K562 (cell line): ENCODE measurements around the gene BBOX1. TPM values are rescaled to one million over a fixed set of nuclear protein-coding genes. Genes with fewer than 3 reads are reported as not detected.

Experiments used
- ATAC-seq: fragments of 200-7000 bp; cut with Tn5 transposase; 3 replicates; pipeline ENCODE4 v1.9.1; 2020; ENCODE audit warnings: moderate library complexity
- BruUV-seq: library from RNA; stranded (reverse); fragments of 400-500 nt; replicated peaks from 2 replicates; lab custom pipeline; 2021; lab: Mats Ljungman, UMichigan
- CTCF ChIA-PET: fragments of 300-600 bp; formaldehyde crosslinking; extraction: SDS; loops from one replicate; lab custom pipeline; 2021; ENCODE audit warnings: low intra/inter-chr PET ratio; lab: Yijun Ruan, JAX
- POLR2A ChIA-PET: fragments of 300-600, 350-650 bp; sonication (Branson Sonifier 250); formaldehyde crosslinking; extraction: SDS; loops from one replicate; lab custom pipeline; 2021; ENCODE audit warnings: antibody characterized with exemption, inconsistent platforms; lab: Yijun Ruan, JAX
- DNase-seq, 4 experiments: peaks; one replicate each; pipeline versions ENCODE4 v3.0.0 to v3.0.0-alpha.2; 2011 to 2018; ENCODE audit warnings: low spot score in 3 of 4, mixed read lengths in 3 of 4; ENCODE audit errors: extremely low read depth in 1 of 4
- FAIRE-seq: peaks from 2 replicates; lab custom pipeline; 2011; peaks lifted over from hg19 to GRCh38; lab: Jason Lieb, UNC
- H2AFZ ChIP-seq: 2 replicates; pipeline ENCODE4 v1.6.0; 2011; ENCODE audit warnings: low read depth, low read length, control low read depth, inconsistent platforms
- H3K27ac ChIP-seq: fragments of 200-600 bp; 3 replicates; pipeline ENCODE4 v1.8.0; 2011; ENCODE audit warnings: low read depth, mild to moderate bottlenecking, control low read depth, inconsistent platforms, low read length, moderate library complexity, mixed read lengths; ENCODE audit errors: extremely low read depth
- H3K27me3 ChIP-seq, 2 experiments: fragments of 300-600 bp in 1 of 2; 2 replicates in 1 of 2; 3 replicates in 1 of 2; pipeline versions ENCODE4 v1.6.0 to v1.8.0; 2011; ENCODE audit warnings: inconsistent platforms in 2 of 2, low read length in 2 of 2, mild to moderate bottlenecking in 1 of 2, mixed read lengths in 1 of 2, moderate library complexity in 1 of 2; ENCODE audit not compliant: control insufficient read depth in 2 of 2, insufficient read depth in 2 of 2
- H3K36me3 ChIP-seq: fragments of 300-600 bp; 3 replicates; pipeline ENCODE4 v1.8.0; 2011; ENCODE audit warnings: mild to moderate bottlenecking, low read length, inconsistent platforms; ENCODE audit not compliant: control insufficient read depth, insufficient read depth
- H3K4me1 ChIP-seq, 2 experiments: fragments of 200-600 bp in 1 of 2; replicated peaks in 1 of 2; 2 replicates in 1 of 2; 3 replicates in 1 of 2; pipeline versions ENCODE4 v1.5.1 to v1.8.0; 2011; ENCODE audit warnings: inconsistent platforms in 2 of 2, low read length in 2 of 2, mild to moderate bottlenecking in 1 of 2, mixed read lengths in 1 of 2, moderate library complexity in 1 of 2; ENCODE audit not compliant: control insufficient read depth in 2 of 2, insufficient read depth in 2 of 2
- H3K4me2 ChIP-seq: 2 replicates; pipeline ENCODE4 v1.6.1; 2011; ENCODE audit warnings: low read length, control low read depth, inconsistent platforms, mixed read lengths; ENCODE audit not compliant: insufficient read depth
- H3K4me3 ChIP-seq: fragments of 200-600 bp; sonication (generic), shearing (Covaris generic); 2 replicates; pipeline ENCODE4 v1.5.1; 2016; ENCODE audit warnings: control low read depth, inconsistent platforms
- H3K79me2 ChIP-seq: fragments of 200-600 bp; 3 replicates; pipeline ENCODE4 v1.8.0; 2011; ENCODE audit warnings: low read length, inconsistent platforms; ENCODE audit not compliant: control insufficient read depth, insufficient read depth
- H3K9ac ChIP-seq, 2 experiments: 2 replicates each; pipeline versions ENCODE4 v1.6.0 to v1.6.1; 2011; ENCODE audit warnings: low read depth in 2 of 2, low read length in 2 of 2, control low read depth in 1 of 2, inconsistent platforms in 1 of 2, mild to moderate bottlenecking in 1 of 2, mixed read lengths in 1 of 2; ENCODE audit not compliant: insufficient read depth in 1 of 2
- H3K9me1 ChIP-seq: one replicate; pipeline ENCODE4 v1.6.0; 2011; ENCODE audit warnings: inconsistent platforms, mild to moderate bottlenecking, low read length, moderate library complexity; ENCODE audit not compliant: control insufficient read depth, insufficient read depth
- H3K9me3 ChIP-seq: replicated peaks from 2 replicates; pipeline ENCODE4 v1.5.1; 2011; ENCODE audit warnings: low read depth, low read length, inconsistent platforms; ENCODE audit not compliant: control insufficient read depth, insufficient read depth
- H4K20me1 ChIP-seq: replicated peaks from 2 replicates; pipeline ENCODE4 v1.6.1; 2011; ENCODE audit warnings: low read length, inconsistent platforms, mixed read lengths; ENCODE audit not compliant: control insufficient read depth, insufficient read depth
- BCL6 ChIP-seq: fragments of 250-450 bp; sonication (Bioruptor Pico); IDR thresholded peaks from 2 replicates; pipeline ENCODE4 v1.4.0; 2020
- CHCHD3 ChIP-seq: fragments of 250-450 bp; sonication (Bioruptor Pico); IDR thresholded peaks from 2 replicates; pipeline ENCODE4 v2.1.2; 2022; ENCODE audit warnings: mild to moderate bottlenecking
- CHD2 ChIP-seq: IDR thresholded peaks from 2 replicates; pipeline ENCODE4 v1.6.1; 2011; ENCODE audit warnings: low read depth, low read length
- DNMT1 ChIP-seq: fragments of 450-650 bp; IDR thresholded peaks from 2 replicates; pipeline ENCODE4 v1.6.1; 2016; ENCODE audit warnings: antibody characterized with exemption, mild to moderate bottlenecking
- HDGF ChIP-seq: fragments of 450-650 bp; IDR thresholded peaks from 2 replicates; pipeline ENCODE4 v1.6.1; 2016
- MYBL2 ChIP-seq, 2 experiments: fragments of 450-650 bp in 1 of 2; sonication (generic) in 1 of 2; formaldehyde crosslinking in 1 of 2; IDR thresholded peaks; 2 replicates each; pipeline versions ENCODE4 v1.6.1 to v1.8.1; 2017 to 2022; ENCODE audit warnings: borderline replicate concordance in 1 of 2, inconsistent platforms in 1 of 2, low read depth in 1 of 2, mild to moderate bottlenecking in 1 of 2, missing genetic modification reagents in 1 of 2, moderate library complexity in 1 of 2
- PHB2 ChIP-seq: fragments of 450-650 bp; IDR thresholded peaks from 2 replicates; pipeline ENCODE4 v1.6.1; 2017; ENCODE audit warnings: low read depth
- SP1 ChIP-seq: sonication (generic); formaldehyde crosslinking; IDR thresholded peaks from 2 replicates; pipeline ENCODE4 v1.8.1; 2022; ENCODE audit warnings: mild to moderate bottlenecking, missing genetic modification reagents
- SRSF1 ChIP-seq: fragments of 200-400 bp; formaldehyde crosslinking; IDR thresholded peaks from 2 replicates; pipeline ENCODE4 v1.6.1; 2017; ENCODE audit warnings: mild to moderate bottlenecking, low read depth, low read length, moderate library complexity
- TAF9B ChIP-seq: fragments of 450-650 bp; IDR thresholded peaks from 2 replicates; pipeline ENCODE4 v1.6.1; 2018; ENCODE audit warnings: mild to moderate bottlenecking; ENCODE audit not compliant: partially characterized antibody
- TEAD4 ChIP-seq, 2 experiments: sonication (generic) in 1 of 2; formaldehyde crosslinking in 1 of 2; IDR thresholded peaks; 2 replicates each; pipeline versions ENCODE4 v1.6.1 to v1.8.0; 2012 to 2022; ENCODE audit warnings: borderline replicate concordance in 1 of 2, inconsistent platforms in 1 of 2, low read length in 1 of 2, mild to moderate bottlenecking in 1 of 2, missing genetic modification reagents in 1 of 2
- ZEB2 ChIP-seq: fragments of 450-650 bp; IDR thresholded peaks from 2 replicates; pipeline ENCODE4 v1.6.1; 2016
- ZNF175 ChIP-seq: fragments of 200-800 bp; sonication (Bioruptor generic); IDR thresholded peaks from 2 replicates; pipeline ENCODE4 v1.6.1; 2016; ENCODE audit warnings: low read depth, mild to moderate bottlenecking, missing genetic modification characterization, missing compliant biosample characterization
- ZNF3 ChIP-seq: fragments of 250-450 bp; sonication (Bioruptor Pico); IDR thresholded peaks from 2 replicates; pipeline ENCODE4 v1.5.0; 2021; ENCODE audit warnings: mild to moderate bottlenecking, moderate library complexity
- ZNF324 ChIP-seq: fragments of 250-450 bp; sonication (Bioruptor Pico); IDR thresholded peaks from 2 replicates; pipeline ENCODE4 v1.4.0; 2020; ENCODE audit warnings: mild to moderate bottlenecking
- ZNF764 ChIP-seq: fragments of 250-450 bp; sonication (Bioruptor Pico); IDR thresholded peaks from 2 replicates; pipeline ENCODE4 v1.4.0; 2020; ENCODE audit warnings: low read depth, mild to moderate bottlenecking, moderate library complexity
- in situ Hi-C: fragments of 300-500 bp; cut with MboI; formaldehyde crosslinking; loops from 4 replicates; pipeline ENCODE4 v1.15.0; 2018; ENCODE audit warnings: inconsistent platforms, mixed read lengths
- intact Hi-C: fragments of 100-400 bp; cut with micrococcal nuclease; formaldehyde crosslinking; loops from 2 replicates; pipeline ENCODE4 v1.14.2; 2022
- polyA plus RNA-seq, 8 experiments: library from polyadenylated mRNA; depleted of rRNA in 4 of 8; stranded (reverse) in 5 of 8; unstranded in 3 of 8; fragments of >200 nt; fragmentation: Nextera tagmentation in 2 of 8; fragmentation: Illumina TruSeq in 1 of 8; extraction: Ambion mirVana in 2 of 8; extraction: Trizol in 1 of 8; gene quantifications; 2 replicates each; pipeline versions ENCODE4 v1.2.1 to v1.2.3, GENCODE V29; 2011 to 2014; ENCODE audit warnings: inconsistent platforms in 1 of 8, missing spikeins in 1 of 8
- total RNA-seq, 7 experiments: library from RNA; depleted of rRNA in 6 of 7; stranded (reverse); fragments of >200 nt in 6 of 7; fragmentation: Illumina TruSeq in 2 of 7; extraction: Trizol in 2 of 7; gene quantifications; 2 replicates each; pipeline versions ENCODE4 v1.2.1 to v1.2.3, GENCODE V29; 2011 to 2021; ENCODE audit warnings: low replicate concordance in 1 of 7
- TF ChIP-seq, protein P1 (sequence below): IDR thresholded peaks from 3 replicates; pipeline ENCODE4 v1.6.1; 2011; ENCODE audit warnings: borderline replicate concordance, mild to moderate bottlenecking, moderate library complexity; ENCODE audit not compliant: insufficient read length; ENCODE audit errors: extremely low read depth

BBOX1 gene
- total and polyA plus RNA-seq, 9 of the 15 experiments (the other 6 are each of a cell fraction or from before 2014, with no cell fraction given): not detected

DNA sequence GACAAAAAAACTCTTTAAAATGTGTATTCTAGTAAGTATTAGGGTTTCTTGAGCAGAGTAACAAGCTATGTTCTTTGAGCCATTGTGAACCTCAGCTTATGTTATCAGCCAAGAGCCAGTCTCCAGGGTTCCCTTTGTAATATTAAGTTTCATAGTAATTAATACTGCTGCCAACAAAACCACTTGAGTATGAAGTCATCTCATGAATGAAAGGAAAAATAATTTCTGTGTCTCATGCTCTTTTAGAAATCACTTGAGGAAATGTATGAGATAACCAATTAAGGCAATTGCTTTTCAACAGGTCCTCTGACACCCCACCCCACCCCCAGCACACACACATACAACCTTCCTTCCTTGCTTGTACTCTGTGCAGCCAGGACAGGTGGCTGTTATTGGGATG, 59.9 kb downstream of the BBOX1 start:
- FAIRE-seq (no peak), ATAC-seq (no peak), DNase-seq (no peak)
- no TSS peak for BruUV-seq
- TF ChIP-seq MYBL2 (IDR thresholded peaks at IDR 0.05; ENCODE audit: low read depth) (no peak), MYBL2 (CRISPR knock-in tag; IDR thresholded peaks at IDR 0.05; ENCODE audit: borderline replicate concordance) (no peak), CHD2 (no peak), ZNF764 (CRISPR knock-in tag) (no peak), ZNF175 (CRISPR knock-in tag) (no peak), ZEB2 (no peak), SP1 (no peak), BCL6 (no peak)
- in situ Hi-C loops: no loop called here
- H3K4me1 ChIP-seq: no peaks in the 10 kb centered on the region
- H3K36me3 ChIP-seq: no peaks in the 10 kb centered on the region
- no peaks in the 10 kb centered on the region for H3K9me1 ChIP-seq
- H3K4me3 ChIP-seq: no peak overlapping the region
- intact Hi-C loops: no loop called here
- ChIA-PET POLR2A (no interaction called here), CTCF (no interaction called here)
- no peaks in the 10 kb centered on the region for H4K20me1 ChIP-seq
- no peak overlapping the region for H3K9ac ChIP-seq
- H3K9me3 ChIP-seq: no peaks in the 10 kb centered on the region
- no peaks in the 10 kb centered on the region for H3K27me3 ChIP-seq
- H3K27ac ChIP-seq: no peak overlapping the region
- no peak overlapping the region for H2AFZ ChIP-seq
- no peak overlapping the region for H3K4me2 ChIP-seq
- no peaks in the 10 kb centered on the region for H3K79me2 ChIP-seq

DNA sequence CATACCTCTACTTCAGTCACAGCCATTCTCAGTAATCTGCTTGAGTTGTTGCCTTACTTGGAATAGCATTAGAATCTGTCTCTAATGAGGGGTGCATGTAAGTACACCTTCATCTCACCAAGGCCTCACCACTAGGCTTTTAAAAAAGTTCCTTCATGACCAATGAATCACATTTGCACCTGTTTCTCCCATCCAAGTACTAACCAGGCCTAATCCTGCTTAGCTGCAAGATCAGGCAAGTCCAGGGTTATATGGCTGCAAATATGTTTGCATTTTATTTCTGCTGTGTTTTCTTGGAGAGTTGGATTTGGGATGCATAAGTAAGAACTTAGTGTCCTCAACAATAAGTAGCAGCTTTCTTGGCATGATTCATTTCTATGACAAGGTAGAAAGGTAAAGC, 66.9 kb downstream of the BBOX1 start:
- Histone ChIP-seq H4K20me1 (no peaks in the 10 kb centered on the region), H2AFZ (no peak overlapping the region), H3K4me1 (no peaks in the 10 kb centered on the region), H3K27ac (no peak overlapping the region), H3K36me3 (no peaks in the 10 kb centered on the region), H3K9me3 (no peaks in the 10 kb centered on the region), H3K79me2 (no peaks in the 10 kb centered on the region), H3K4me2 (no peak overlapping the region), H3K4me3 (no peak overlapping the region), H3K9ac (no peak overlapping the region), H3K27me3 (no peaks in the 10 kb centered on the region), H3K9me1 (no peaks in the 10 kb centered on the region)
- POLR2A ChIA-PET: no interaction called here
- no peak for FAIRE-seq
- no peak for DNase-seq
- intact Hi-C loops: no loop called here
- BruUV-seq: no TSS peak
- CTCF ChIA-PET: no interaction called here
- no peak for ATAC-seq
- in situ Hi-C loops: no loop called here
- TF ChIP-seq DNMT1: no peak
- TF ChIP-seq, protein P1, sequence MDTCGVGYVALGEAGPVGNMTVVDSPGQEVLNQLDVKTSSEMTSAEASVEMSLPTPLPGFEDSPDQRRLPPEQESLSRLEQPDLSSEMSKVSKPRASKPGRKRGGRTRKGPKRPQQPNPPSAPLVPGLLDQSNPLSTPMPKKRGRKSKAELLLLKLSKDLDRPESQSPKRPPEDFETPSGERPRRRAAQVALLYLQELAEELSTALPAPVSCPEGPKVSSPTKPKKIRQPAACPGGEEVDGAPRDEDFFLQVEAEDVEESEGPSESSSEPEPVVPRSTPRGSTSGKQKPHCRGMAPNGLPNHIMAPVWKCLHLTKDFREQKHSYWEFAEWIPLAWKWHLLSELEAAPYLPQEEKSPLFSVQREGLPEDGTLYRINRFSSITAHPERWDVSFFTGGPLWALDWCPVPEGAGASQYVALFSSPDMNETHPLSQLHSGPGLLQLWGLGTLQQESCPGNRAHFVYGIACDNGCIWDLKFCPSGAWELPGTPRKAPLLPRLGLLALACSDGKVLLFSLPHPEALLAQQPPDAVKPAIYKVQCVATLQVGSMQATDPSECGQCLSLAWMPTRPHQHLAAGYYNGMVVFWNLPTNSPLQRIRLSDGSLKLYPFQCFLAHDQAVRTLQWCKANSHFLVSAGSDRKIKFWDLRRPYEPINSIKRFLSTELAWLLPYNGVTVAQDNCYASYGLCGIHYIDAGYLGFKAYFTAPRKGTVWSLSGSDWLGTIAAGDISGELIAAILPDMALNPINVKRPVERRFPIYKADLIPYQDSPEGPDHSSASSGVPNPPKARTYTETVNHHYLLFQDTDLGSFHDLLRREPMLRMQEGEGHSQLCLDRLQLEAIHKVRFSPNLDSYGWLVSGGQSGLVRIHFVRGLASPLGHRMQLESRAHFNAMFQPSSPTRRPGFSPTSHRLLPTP: no peak
- no peak for TF ChIP-seq TAF9B
- TF ChIP-seq CHCHD3: no peak
- TF ChIP-seq ZNF3 (CRISPR knock-in tag): no peak
- no peak for TF ChIP-seq TEAD4 (IDR thresholded peaks at IDR 0.05; ENCODE audit: low read length)
- no peak for TF ChIP-seq TEAD4 (CRISPR knock-in tag; IDR thresholded peaks at IDR 0.05; ENCODE audit: borderline replicate concordance)
- TF ChIP-seq ZNF324: no peak
- TF ChIP-seq PHB2: no peak
- TF ChIP-seq SRSF1: no peak
- TF ChIP-seq HDGF: no peak
